Measurements from ENCODE around the gene LMBRD2. TPM values are rescaled to one million over a fixed set of nuclear protein-coding genes. Genes with fewer than 3 reads are reported as not detected.

Gene LMBRD2
- total and polyA plus RNA-seq, 2 of the 8 experiments (the other 6 are each of a cell fraction or from before 2014, with no cell fraction given): 1.1 to 4.1 TPM

DNA sequence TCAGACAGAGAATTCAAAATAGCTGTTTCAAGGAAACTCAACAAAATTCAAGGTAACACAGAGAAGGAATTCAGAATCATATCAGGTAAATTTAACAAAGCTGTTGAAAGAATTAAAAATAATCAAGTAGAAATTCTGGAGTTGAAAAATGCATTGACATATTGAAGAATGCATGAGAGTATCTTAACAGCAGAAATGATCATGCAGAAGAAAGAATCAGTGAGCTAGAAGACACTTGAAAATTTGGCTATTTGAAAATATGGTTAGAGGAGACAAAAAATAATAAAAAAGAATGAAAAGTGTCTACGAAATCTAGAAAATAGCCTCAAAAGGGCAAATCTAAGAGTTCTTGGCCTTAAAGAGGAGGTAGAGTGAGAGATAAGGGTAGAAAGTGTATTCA lies 22.9 kb downstream of the LMBRD2 start:
- Histone ChIP-seq H4K8ac (ENCODE audit: extremely low read depth, insufficient read depth, low read length) (no peak overlapping the region), H3K18ac (ENCODE audit: extremely low read depth, low read length) (no peak overlapping the region), H3K36me3 (ENCODE audit: control insufficient read depth in 2 of 4, insufficient read depth in 4 of 4, low read length in 3 of 4) (no peaks in the 10 kb centered on the region), H2AK5ac (ENCODE audit: low read depth, low read length) (no peak overlapping the region), H4K20me1 (replicated peaks in 1 of 2; ENCODE audit: control insufficient read depth in 1 of 2, insufficient read depth in 2 of 2, low read length in 2 of 2) (no peaks in the 10 kb centered on the region), H3K79me2 (ENCODE audit: control insufficient read depth in 1 of 2, insufficient read depth in 2 of 2, low read length in 2 of 2) (no peaks in the 10 kb centered on the region), H3K14ac (ENCODE audit: insufficient read length) (no peak overlapping the region), H2BK15ac (ENCODE audit: low read length) (no peak overlapping the region), H3K27ac (ENCODE audit: low read depth, low read length) (no peak overlapping the region), H3K27me3 (replicated peaks in 1 of 4; ENCODE audit: control insufficient read depth in 3 of 4, extremely low read depth in 1 of 4, insufficient read depth in 3 of 4, low read length in 3 of 4) (no peaks in the 10 kb centered on the region), H2BK12ac (ENCODE audit: low read depth, low read length) (no peak overlapping the region), H2BK20ac (ENCODE audit: low read length) (no peak overlapping the region), H3K23me2 (ENCODE audit: low read depth, low read length) (no peaks in the 10 kb centered on the region), H4K5ac (ENCODE audit: insufficient read length, low read depth, low read length) (no peak overlapping the region), H3K4me3 (ENCODE audit: extremely low read depth in 1 of 4, insufficient read depth in 2 of 4, low read depth in 3 of 4, low read length in 4 of 4) (no peak overlapping the region), H3K56ac (replicated peaks; ENCODE audit: insufficient read length, low read depth, low read length) (no peak overlapping the region), H3K9ac (replicated peaks in 1 of 4; ENCODE audit: extremely low read depth in 1 of 4, low read depth in 3 of 4, low read length in 3 of 4) (no peak overlapping the region), H3K4me2 (ENCODE audit: insufficient read depth in 1 of 2, low read depth in 2 of 2, low read length in 2 of 2) (no peak overlapping the region), H3K23ac (ENCODE audit: insufficient read length) (no peak overlapping the region), H2AFZ (ENCODE audit: low read length) (no peak overlapping the region), H2BK5ac (ENCODE audit: low read depth, low read length) (no peak overlapping the region), H3K79me1 (ENCODE audit: low read depth, low read length) (no peaks in the 10 kb centered on the region), H3K4ac (replicated peaks; ENCODE audit: insufficient read length, low read depth, low read length) (no peak overlapping the region), H2BK120ac (replicated peaks; ENCODE audit: low read depth, low read length) (no peak overlapping the region), H4K91ac (replicated peaks; ENCODE audit: insufficient read length, low read length) (no peak overlapping the region), H3K9me3 (ENCODE audit: insufficient read depth in 2 of 2, low read depth in 1 of 2, low read length in 1 of 2) (no peaks in the 10 kb centered on the region), H3K4me1 (replicated peaks in 1 of 4; ENCODE audit: control insufficient read depth in 3 of 4, insufficient read depth in 4 of 4, low read length in 3 of 4) (no peaks in the 10 kb centered on the region)
- WGBS, 2 experiments (ENCODE audit: extremely low coverage in 1 of 2, insufficient coverage in 1 of 2, insufficient read length in 1 of 2, insufficient replicate concordance in 2 of 2, low coverage in 1 of 2, low lambda C conversion rate in 2 of 2, missing lambda C conversion rate in 1 of 2): 81% methylated on average over 1 of the region's 1 CpG; no CpG with 5 or more reads in 1 of the 2 experiments
- CTCF ChIA-PET (ENCODE audit: partially characterized antibody): interaction anchor here (0.7 to 1.7 kb wide), 3 partner anchors 33 to 177 kb away, joined by 3 to 4 read pairs (median 3); no protein-coding TSS in a partner anchor
- POLR2A ChIA-PET (ENCODE audit: partially characterized antibody): no interaction called here
- no peak for DNase-seq (ENCODE audit: low read depth in 1 of 2, low spot score in 2 of 2)
- TF ChIP-seq ZNF274 (IDR thresholded peaks at IDR 0.05; ENCODE audit: borderline replicate concordance, extremely low read depth, low read length): no peak
- no peak for FAIRE-seq

All from H1 (cell line).